GM12865 (cell line): ENCODE data around the gene CLEC5A.
"Not testable (repeated sequence)": the region's sequence is repeated elsewhere in the genome, so short reads cannot be mapped to it uniquely, and the experiment has no call there.

Source experiments
- DNase-seq: peaks from one replicate; pipeline ENCODE4 v3.0.0; 2010; ENCODE audit warnings: low read depth
- H3K4me3 ChIP-seq: 2 replicates; pipeline ENCODE4 v1.5.1; 2011; ENCODE audit warnings: mild to moderate bottlenecking, low read depth, low read length, control low read depth
- CTCF ChIP-seq: IDR thresholded peaks from 2 replicates; pipeline ENCODE4 v1.5.1; 2011; ENCODE audit warnings: low read length, control low read depth, low read depth, inconsistent platforms; ENCODE audit not compliant: insufficient read depth; ENCODE audit errors: missing control alignments

Gene CLEC5A

GRCh38 chr7:141928146-141928844, 18.5 kb downstream of the CLEC5A start:
- no peak overlapping the region for H3K4me3 ChIP-seq
- DNase-seq: no peak
- no peak for TF ChIP-seq CTCF

GRCh38 chr7:141920281-141920680, 26.5 kb downstream of the CLEC5A start:
- DNase-seq: no peak
- H3K4me3 ChIP-seq: no peak overlapping the region
- TF ChIP-seq CTCF: no peak

- no peak for TF ChIP-seq CTCF
These were observed 30.7 kb downstream of the CLEC5A start, which contains the start of gene OR9A4 for GRCh38 chr7:141916099-141916498. OR9A4 (plus strand) TSS chr7:141916399; CDS start chr7:141918876, 2,477 bp downstream.

GRCh38 chr7:141915565-141915964, 31.2 kb downstream of the CLEC5A start:
- TF ChIP-seq CTCF: no peak
- no peak overlapping the region for H3K4me3 ChIP-seq
- no peak for DNase-seq

More at GRCh38 chr7:141916099-141916498, 30.7 kb downstream of the CLEC5A start, which contains the start of gene OR9A4:
- DNase-seq: no peak
- H3K4me3 ChIP-seq: no peak within 1 kb of the TSS

- H3K4me3 ChIP-seq: no peak overlapping the region
- TF ChIP-seq CTCF: no peak
- no peak for DNase-seq
These were observed 35.4 kb downstream of the CLEC5A start for GRCh38 chr7:141911391-141911790.

GRCh38 chr7:141906285-141906684, 40.5 kb downstream of the CLEC5A start:
- no peak overlapping the region for H3K4me3 ChIP-seq
- DNase-seq: no peak
- TF ChIP-seq CTCF: no peak

GRCh38 chr7:141899366-141899765, 47.4 kb downstream of the CLEC5A start:
- not testable (repeated sequence) for H3K4me3 ChIP-seq, DNase-seq
